Tibial nerve (tissue), 4 donors: ENCODE results near the gene OBP2B.

Experiments
- CTCF ChIP-seq, 5 experiments: fragments of 200-600 bp in 3 of 5; fragments of 450-650 bp in 2 of 5; sonication (generic) in 3 of 5; IDR thresholded peaks; one replicate each; pipeline ENCODE4 v1.5.1; 2016 to 2019; ENCODE audit warnings: antibody characterized with exemption in 5 of 5, mild to moderate bottlenecking in 3 of 5, moderate library complexity in 2 of 5
- EP300 ChIP-seq, 2 donors: sonication (generic); formaldehyde crosslinking; IDR thresholded peaks; one replicate each; pipeline ENCODE4 v1.6.1; 2017; ENCODE audit warnings: antibody characterized with exemption in 2 of 2, mild to moderate bottlenecking in 1 of 2
- POLR2A ChIP-seq, 2 donors: fragments of 450-650 bp; IDR thresholded peaks; one replicate each; pipeline ENCODE4 v1.6.1; 2017; ENCODE audit warnings: antibody characterized with exemption in 2 of 2, mild to moderate bottlenecking in 2 of 2, moderate library complexity in 2 of 2

GRCh38 chr9:133188006-133188842 lies 20.8 kb downstream of the OBP2B start:
- TF ChIP-seq CTCF (IDR thresholded peaks at IDR 0.05): no peak
- no peak for TF ChIP-seq EP300 (IDR thresholded peaks at IDR 0.05)
- no peak for TF ChIP-seq POLR2A (IDR thresholded peaks at IDR 0.05)
